A549 (cell line): ENCODE results near the gene PISD. TPM values are rescaled to one million over a fixed set of nuclear protein-coding genes. Genes with fewer than 3 reads are reported as not detected.
A peak's percentile ranks its signal among the peaks of the same experiment; 100 is the strongest.

Experiments
- ATAC-seq, 2 experiments: fragments of 200-7000 bp in 1 of 2; fragments of >200 bp in 1 of 2; cut with Nextera tagmentation in 1 of 2; cut with Tn5 transposase in 1 of 2; 3 replicates each; pipeline versions ENCODE4 v1.8.0 to v1.9.1; 2018 to 2020; ENCODE audit warnings: mild to moderate bottlenecking in 1 of 2, moderate library complexity in 1 of 2
- CTCF ChIA-PET: fragments of 300-600 bp; sonication (Branson Sonifier 250); formaldehyde crosslinking; extraction: SDS; loops from one replicate; lab custom pipeline; 2021; ENCODE audit warnings: antibody characterized with exemption, inconsistent platforms; lab: Yijun Ruan, JAX
- POLR2A ChIA-PET: fragments of 350-600 bp; formaldehyde crosslinking; extraction: SDS; loops from one replicate; lab custom pipeline; 2021; ENCODE audit warnings: antibody characterized with exemption, inconsistent platforms; lab: Yijun Ruan, JAX
- DNase-seq, 2 experiments: peaks; one replicate each; pipeline versions ENCODE4 v3.0.0 to v3.0.0-alpha.2; 2011 to 2016; ENCODE audit warnings: low read depth in 1 of 2, low spot score in 1 of 2
- FAIRE-seq: peaks from 2 replicates; lab custom pipeline; 2011; peaks lifted over from hg19 to GRCh38; lab: Jason Lieb, UNC
- H3K27ac ChIP-seq, 2 experiments: fragments of >200 bp; sonication (Bioruptor Twin); formaldehyde crosslinking; 3 replicates each; pipeline ENCODE4 v1.5.1; 2016 to 2017
- H3K4me1 ChIP-seq: fragments of >200 bp; sonication (Bioruptor Twin); formaldehyde crosslinking; 3 replicates; pipeline ENCODE4 v1.6.1; 2016
- H3K4me2 ChIP-seq: fragments of >200 bp; sonication (Bioruptor Twin); formaldehyde crosslinking; 3 replicates; pipeline ENCODE4 v1.6.1; 2016
- H3K4me3 ChIP-seq: fragments of >200 bp; sonication (Bioruptor Twin); formaldehyde crosslinking; 3 replicates; pipeline ENCODE4 v1.5.1; 2016
- H3K9me3 ChIP-seq: fragments of >200 bp; sonication (Bioruptor Twin); formaldehyde crosslinking; 3 replicates; pipeline ENCODE4 v1.6.1; 2016
- CBX2 ChIP-seq: fragments of 200-600 bp; sonication (generic); IDR thresholded peaks from 2 replicates; pipeline ENCODE4 v1.6.1; 2016; ENCODE audit warnings: low read depth, mild to moderate bottlenecking, borderline replicate concordance
- CHD4 ChIP-seq: fragments of 200-600 bp; sonication (generic); IDR thresholded peaks from 2 replicates; pipeline ENCODE4 v1.6.1; 2016; ENCODE audit warnings: antibody characterized with exemption, mild to moderate bottlenecking, borderline replicate concordance
- ELK1 ChIP-seq: fragments of 150-350 bp; IDR thresholded peaks from 2 replicates; pipeline ENCODE4 v1.6.1; 2014; ENCODE audit warnings: low read depth, mild to moderate bottlenecking, low read length
- ESRRA ChIP-seq: fragments of 150-350 bp; IDR thresholded peaks from 2 replicates; pipeline ENCODE4 v1.6.1; 2014; ENCODE audit warnings: mild to moderate bottlenecking, low read length, borderline replicate concordance
- FOSB ChIP-seq: fragments of 250-450 bp; sonication (Bioruptor Pico); IDR thresholded peaks from 2 replicates; pipeline ENCODE4 v1.5.0; 2020; ENCODE audit warnings: mild to moderate bottlenecking, moderate library complexity
- GATA3 ChIP-seq: IDR thresholded peaks from 2 replicates; pipeline ENCODE4 v1.6.1; 2012; ENCODE audit warnings: borderline replicate concordance
- HDAC2 ChIP-seq: fragments of 200-600 bp; sonication (generic); IDR thresholded peaks from 2 replicates; pipeline ENCODE4 v1.6.1; 2016
- HEYL ChIP-seq: fragments of 250-450 bp; sonication (Bioruptor Pico); IDR thresholded peaks from 2 replicates; pipeline ENCODE4 v1.8.0; 2021; ENCODE audit warnings: mild to moderate bottlenecking, moderate library complexity
- JUN ChIP-seq, 2 experiments: fragments of >200 bp; sonication (Bioruptor Twin); formaldehyde crosslinking; IDR thresholded peaks; 2 replicates in 1 of 2; 3 replicates in 1 of 2; pipeline ENCODE4 v1.6.1; 2016 to 2017
- JUNB ChIP-seq: fragments of >200 bp; sonication (Bioruptor Twin); formaldehyde crosslinking; IDR thresholded peaks from 2 replicates; pipeline ENCODE4 v1.6.1; 2016
- MAFK ChIP-seq: fragments of 450-650 bp; IDR thresholded peaks from 2 replicates; pipeline ENCODE4 v1.6.1; 2014; ENCODE audit not compliant: partially characterized antibody
- PHF8 ChIP-seq: fragments of 200-600 bp; sonication (generic); IDR thresholded peaks from 2 replicates; pipeline ENCODE4 v1.6.1; 2016; ENCODE audit warnings: low read depth, mild to moderate bottlenecking, antibody characterized with exemption, moderate library complexity, borderline replicate concordance
- RARB ChIP-seq: fragments of 250-450 bp; sonication (Bioruptor Pico); IDR thresholded peaks from 2 replicates; pipeline ENCODE4 v1.8.0; 2021; ENCODE audit warnings: mild to moderate bottlenecking, moderate library complexity
- REST ChIP-seq: fragments of 200-600 bp; sonication (generic); IDR thresholded peaks from 2 replicates; pipeline ENCODE4 v1.6.1; 2016; ENCODE audit warnings: antibody characterized with exemption, mild to moderate bottlenecking, moderate library complexity
- SREBF2 ChIP-seq: fragments of 450-650 bp; IDR thresholded peaks from 2 replicates; pipeline ENCODE4 v1.6.1; 2014; ENCODE audit warnings: mild to moderate bottlenecking, moderate library complexity
- ZC3H11A ChIP-seq: fragments of 450-650 bp; IDR thresholded peaks from 2 replicates; pipeline ENCODE4 v1.6.1; 2014; ENCODE audit warnings: antibody characterized with exemption, mild to moderate bottlenecking
- ZSCAN20 ChIP-seq: fragments of 250-450 bp; sonication (Bioruptor Pico); IDR thresholded peaks from 2 replicates; pipeline ENCODE4 v1.8.0; 2022; ENCODE audit warnings: mild to moderate bottlenecking, moderate library complexity
- WGBS: methylation state at CpG from one replicate; pipeline ENCODE4 v1.1.6; 2017; ENCODE audit errors: missing lambda C conversion rate; 5-methylcytosine and 5-hydroxymethylcytosine counted together
- polyA plus RNA-seq, 4 experiments: library from polyadenylated mRNA; depleted of rRNA in 3 of 4; stranded (reverse); fragments of >200 nt; fragmentation: RNase III in 1 of 4; extraction: RNeasy Plus Mini Kit Qiagen cat#74134 plus additional on column Dnase treatment in 1 of 4; gene quantifications; 2 replicates in 3 of 4; 3 replicates in 1 of 4; pipeline ENCODE4 v1.2.3, GENCODE V29; 2011 to 2017
- TF ChIP-seq, protein P1 (sequence below): fragments of 250-450 bp; sonication (Bioruptor Pico); IDR thresholded peaks from 2 replicates; pipeline ENCODE4 v1.5.0; 2020; ENCODE audit warnings: low read depth, mild to moderate bottlenecking, moderate library complexity

The PISD gene
- polyA plus RNA-seq, 2 of the 4 experiments (the other 2 are of a cell fraction): 11.0 to 17.3 TPM

- peaks cover 7% of the 10 kb centered on the region; the same call in 2 of the 3 replicates for H3K4me1 ChIP-seq
- POLR2A ChIA-PET: no interaction called here
- H3K9me3 ChIP-seq: no peaks in the 10 kb centered on the region
- ATAC-seq (peak in 1 of 2 experiments; percentile 65; a peak in 3 of 6 replicates), DNase-seq (peak in 1 of 2 experiments; percentile 16), FAIRE-seq (no peak)
- H3K4me2 ChIP-seq: peak overlapping the region; percentile 7; the same call in 1 of the 3 replicates
- CTCF ChIA-PET: no interaction called here
- H3K27ac ChIP-seq: no peak overlapping the region
- H3K4me3 ChIP-seq: no peak overlapping the region
- 29% methylated on average over 1 of the region's 1 CpG for WGBS
- no peak for TF ChIP-seq ESRRA
- no peak for TF ChIP-seq SREBF2
- no peak for TF ChIP-seq ZSCAN20 (CRISPR knock-in tag)
- no peak for TF ChIP-seq CHD4
- TF ChIP-seq PHF8: no peak
- no peak for TF ChIP-seq CBX2
- TF ChIP-seq JUNB: no peak
- no peak for TF ChIP-seq MAFK
- TF ChIP-seq REST: no peak
Observed at GRCh38 chr22:31579835-31580242, 82.2 kb downstream of the PISD start.

DNA sequence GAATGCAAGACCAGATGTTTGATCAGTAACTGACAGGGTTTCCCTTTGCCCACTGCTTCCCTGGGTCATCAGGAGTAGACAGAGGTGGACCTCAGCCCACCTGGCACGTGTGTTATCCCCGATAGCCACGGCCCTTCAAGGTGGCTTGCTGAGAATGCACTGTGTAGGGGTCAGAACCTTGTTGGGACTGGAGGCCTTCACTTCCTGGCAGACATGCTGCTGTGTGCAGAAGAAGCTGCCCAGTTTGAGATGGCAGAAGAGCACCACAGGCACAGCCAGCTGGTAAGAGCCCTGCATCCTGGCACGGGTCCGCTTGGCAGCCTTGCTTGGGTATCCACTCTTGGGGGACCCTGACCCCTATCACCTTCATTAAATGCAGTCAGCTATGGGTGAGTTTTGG is 83.8 kb downstream of the PISD start:
- Histone ChIP-seq H3K4me3 (no peak overlapping the region), H3K9me3 (no peaks in the 10 kb centered on the region), H3K4me1 (peaks cover 7% of the 10 kb centered on the region; the same call in 2 of the 3 replicates), H3K4me2 (no peak overlapping the region), H3K27ac (no peak overlapping the region)
- FAIRE-seq: no peak
- no peak for TF ChIP-seq FOSB
- TF ChIP-seq PHF8: no peak
- TF ChIP-seq HEYL: no peak
- TF ChIP-seq ELK1: no peak
- no peak for TF ChIP-seq ZC3H11A
- TF ChIP-seq HDAC2: no peak
- TF ChIP-seq, protein P1, sequence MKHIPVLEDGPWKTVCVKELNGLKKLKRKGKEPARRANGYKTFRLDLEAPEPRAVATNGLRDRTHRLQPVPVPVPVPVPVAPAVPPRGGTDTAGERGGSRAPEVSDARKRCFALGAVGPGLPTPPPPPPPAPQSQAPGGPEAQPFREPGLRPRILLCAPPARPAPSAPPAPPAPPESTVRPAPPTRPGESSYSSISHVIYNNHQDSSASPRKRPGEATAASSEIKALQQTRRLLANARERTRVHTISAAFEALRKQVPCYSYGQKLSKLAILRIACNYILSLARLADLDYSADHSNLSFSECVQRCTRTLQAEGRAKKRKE (CRISPR knock-in tag): no peak
- TF ChIP-seq JUN (IDR thresholded peaks at IDR 0.05): no peak
- TF ChIP-seq RARB (CRISPR knock-in tag): no peak
- no peak for TF ChIP-seq GATA3
- no peak for DNase-seq
- ChIA-PET POLR2A (no interaction called here), CTCF (interaction anchor here (0.7 to 2.5 kb wide), 2 partner anchors 17 to 56 kb away, joined by 4 to 7 read pairs; no protein-coding TSS in a partner anchor)
- 95% methylated on average over 5 of the region's 5 CpGs for WGBS
- ATAC-seq: no peak

- H3K4me2 ChIP-seq: no peak overlapping the region
- CTCF ChIA-PET: interaction anchor here (2.5 kb wide), 1 partner anchor 57 kb away, joined by 7 read pairs; no protein-coding TSS in a partner anchor
- H3K4me1 ChIP-seq: peaks cover 7% of the 10 kb centered on the region; the same call in 2 of the 3 replicates
- no peak overlapping the region for H3K27ac ChIP-seq
- POLR2A ChIA-PET: no interaction called here
- H3K4me3 ChIP-seq: no peak overlapping the region
- no peak for DNase-seq
- no peak for ATAC-seq
- FAIRE-seq: no peak
- TF ChIP-seq, protein P1 (CRISPR knock-in tag): no peak
- H3K9me3 ChIP-seq: no peaks in the 10 kb centered on the region
- 93% methylated on average over 5 of the region's 5 CpGs for WGBS
Observed at GRCh38 chr22:31577711-31578110, 84.3 kb downstream of the PISD start.
